Esophagus squamous epithelium (tissue), 5 donors: ENCODE results near the gene SCAMP3. TPM values are rescaled to one million over a fixed set of nuclear protein-coding genes. Genes with fewer than 3 reads are reported as not detected.
A peak's percentile ranks its signal among the peaks of the same experiment; 100 is the strongest.

ENCODE experiments used
- DNase-seq: peaks from one replicate; lab custom pipeline; 2025; lab: John Stamatoyannopoulos, UW
- H3K27ac ChIP-seq, 4 donors: fragments of 200-600 bp; sonication (generic); one replicate each; pipeline ENCODE4 v1.5.1; 2016 to 2019; ENCODE audit warnings: mild to moderate bottlenecking in 1 of 4
- H3K27me3 ChIP-seq, 4 donors: fragments of 200-600 bp; sonication (generic); 1 replicate in 3 of 4; 2 replicates in 1 of 4; pipeline versions ENCODE4 v1.5.1 to v1.6.0; 2017 to 2021; ENCODE audit warnings: antibody characterized with exemption in 1 of 4
- H3K36me3 ChIP-seq, 3 donors: fragments of 200-600 bp; sonication (generic); one replicate each; pipeline ENCODE4 v1.5.1; 2016 to 2019
- H3K4me1 ChIP-seq, 3 donors: fragments of 200-600 bp; sonication (generic); one replicate each; pipeline ENCODE4 v1.5.1; 2017 to 2019
- H3K4me3 ChIP-seq, 4 donors: fragments of 200-600 bp; sonication (generic); 1 replicate in 3 of 4; 2 replicates in 1 of 4; pipeline ENCODE4 v1.5.1; 2016 to 2019; ENCODE audit warnings: mild to moderate bottlenecking in 2 of 4, moderate library complexity in 1 of 4
- H3K9me3 ChIP-seq, 3 donors: fragments of 200-600 bp; sonication (generic); one replicate each; pipeline ENCODE4 v1.5.1; 2016 to 2019
- CTCF ChIP-seq, 6 experiments: fragments of 450-650 bp in 4 of 6; fragments of 200-600 bp in 2 of 6; sonication (generic) in 2 of 6; IDR thresholded peaks; one replicate each; pipeline ENCODE4 v1.5.1; 2016 to 2019; ENCODE audit warnings: antibody characterized with exemption in 6 of 6, mild to moderate bottlenecking in 4 of 6, moderate library complexity in 4 of 6
- POLR2A ChIP-seq, 4 donors: fragments of 450-650 bp; IDR thresholded peaks; one replicate each; pipeline ENCODE4 v1.6.1; 2017; ENCODE audit warnings: antibody characterized with exemption in 4 of 4, mild to moderate bottlenecking in 4 of 4, moderate library complexity in 3 of 4
- WGBS, 2 donors: methylation state at CpG; one replicate each; pipeline ENCODE4 v1.1.5; 2018; 5-methylcytosine and 5-hydroxymethylcytosine counted together
- intact Hi-C: fragments of 100-400 bp; cut with DNase I; formaldehyde crosslinking; loops from one replicate; pipeline ENCODE4 v1.15.0; 2022
- total RNA-seq, 4 donors: library from RNA; depleted of rRNA; stranded (reverse); fragments of >200 nt; gene quantifications; one replicate each; pipeline ENCODE4 v1.1.0, GENCODE V29; 2016
- donor health status: DM: yes; HTN: yes; CAD: no.

SCAMP3 gene
- total RNA-seq, 4 donors from 2014 or later = 56.8 to 72.2 (median 60.1) TPM

- WGBS, 2 donors = 63 to 67% methylated on average over 7 of the region's 8 CpGs
- no peaks in the 10 kb centered on the region for H3K27me3 ChIP-seq
- H3K36me3 ChIP-seq = peaks cover 0 to 28% (median 4%) of the 10 kb centered on the region in 3 donors
- DNase-seq = no peak
- intact Hi-C loops = no loop called here
- TF ChIP-seq POLR2A (IDR thresholded peaks at IDR 0.05) = no peak
- TF ChIP-seq CTCF (IDR thresholded peaks at IDR 0.05) = no peak
- H3K4me3 ChIP-seq = peak overlapping the region; percentile 61 to 80 (median 76)
- peaks cover 3 to 55% (median 32%) of the 10 kb centered on the region in 3 donors for H3K4me1 ChIP-seq
- H3K9me3 ChIP-seq = no peaks in the 10 kb centered on the region
- H3K27ac ChIP-seq = peak overlapping the region; percentile 88 to 96 (median 92)
These were observed 17.0 kb downstream of the SCAMP3 start for GRCh38 chr1:155245163-155245524.

GRCh38 chr1:155244368-155245162 lies 17.6 kb downstream of the SCAMP3 start:
- peak overlapping the region; percentile 61 to 80 (median 76) for H3K4me3 ChIP-seq
- intact Hi-C loops = loop anchor here (5.0 kb wide), 1 partner anchor 37 kb away; the partner anchor contains the start of genes MTX1 and THBS3
- H3K36me3 ChIP-seq = peaks cover 0 to 29% (median 4%) of the 10 kb centered on the region in 3 donors
- H3K27me3 ChIP-seq = no peaks in the 10 kb centered on the region
- peak in 3 of 4 donors; percentile 61 to 86 (median 86) for TF ChIP-seq POLR2A (IDR thresholded peaks at IDR 0.05)
- TF ChIP-seq CTCF (IDR thresholded peaks at IDR 0.05) = peak in 5 of 6 experiments; percentile 55 to 100 (median 78)
- no peaks in the 10 kb centered on the region for H3K9me3 ChIP-seq
- 0% methylated on average over 49 of the region's 53 CpGs for WGBS, 2 donors
- peak overlapping the region; percentile 88 to 96 (median 92) for H3K27ac ChIP-seq
- DNase-seq = peak; percentile 92
- H3K4me1 ChIP-seq = peaks cover 2 to 57% (median 34%) of the 10 kb centered on the region in 3 donors

- intact Hi-C loops = loop anchor here (5.0 kb wide), 1 partner anchor 36 kb away; the partner anchor contains the start of genes MTX1 and THBS3
These were observed 19.3 kb downstream of the SCAMP3 start for GRCh38 chr1:155242805-155243358.

GRCh38 chr1:155241841-155242264 lies 20.3 kb downstream of the SCAMP3 start:
- H3K4me3 ChIP-seq = no peak overlapping the region
- peak overlapping the region; percentile 37 to 70 (median 44) for H3K27ac ChIP-seq
- no peak for TF ChIP-seq POLR2A (IDR thresholded peaks at IDR 0.05)
- TF ChIP-seq CTCF (IDR thresholded peaks at IDR 0.05) = no peak
- intact Hi-C loops = loop anchor here (5.0 kb wide), 1 partner anchor 35 kb away; the partner anchor contains the start of genes MTX1 and THBS3
- 52 to 59% methylated on average over 4 of the region's 4 CpGs for WGBS, 2 donors
- peaks cover 0 to 26% (median 6%) of the 10 kb centered on the region in 3 donors for H3K36me3 ChIP-seq
- DNase-seq = no peak
- no peaks in the 10 kb centered on the region for H3K27me3 ChIP-seq
- peaks cover 2 to 73% (median 34%) of the 10 kb centered on the region in 3 donors for H3K4me1 ChIP-seq
- no peaks in the 10 kb centered on the region for H3K9me3 ChIP-seq

More at GRCh38 chr1:155242805-155243358, 19.3 kb downstream of the SCAMP3 start:
- DNase-seq = no peak
- TF ChIP-seq CTCF (IDR thresholded peaks at IDR 0.05) = no peak
- no peak for TF ChIP-seq POLR2A (IDR thresholded peaks at IDR 0.05)
- Histone ChIP-seq H3K27ac (peak overlapping the region; percentile 88 to 96 (median 92)), H3K4me1 (peaks cover 2 to 68% (median 34%) of the 10 kb centered on the region in 3 donors), H3K9me3 (no peaks in the 10 kb centered on the region), H3K36me3 (peaks cover 0 to 26% (median 4%) of the 10 kb centered on the region in 3 donors), H3K27me3 (no peaks in the 10 kb centered on the region), H3K4me3 (peak overlapping the region in 2 of 4 donors; percentile 74 to 77)
- 66 to 75% methylated on average over 3 of the region's 3 CpGs for WGBS, 2 donors
